ENCODE results near the gene RHBDD1.

The RHBDD1 gene

GRCh38 chr2:227020416-227020815 is 184.6 kb downstream of the RHBDD1 start:
- H3K4me3 ChIP-seq (ENCODE audit: low read length) = no peak overlapping the region
- DNase-seq (ENCODE audit: low read depth) = no peak
- no peak for TF ChIP-seq CTCF (conservative IDR thresholded peaks at IDR 0.05; ENCODE audit: low read length)

GRCh38 chr2:227022608-227023007 is 186.8 kb downstream of the RHBDD1 start:
- no peak overlapping the region for H3K4me3 ChIP-seq (ENCODE audit: low read length)
- no peak for DNase-seq (ENCODE audit: low read depth)
- TF ChIP-seq CTCF (conservative IDR thresholded peaks at IDR 0.05; ENCODE audit: low read length) = no peak

- no peak for TF ChIP-seq CTCF (conservative IDR thresholded peaks at IDR 0.05; ENCODE audit: low read length)
- no peak overlapping the region for H3K4me3 ChIP-seq (ENCODE audit: low read length)
- DNase-seq (ENCODE audit: low read depth) = no peak
Measured at GRCh38 chr2:227025510-227025909, 189.7 kb downstream of the RHBDD1 start.

- DNase-seq (ENCODE audit: low read depth) = no peak
- no peak for TF ChIP-seq CTCF (conservative IDR thresholded peaks at IDR 0.05; ENCODE audit: low read length)
- no peak overlapping the region for H3K4me3 ChIP-seq (ENCODE audit: low read length)
Measured at GRCh38 chr2:227029426-227030105, 193.7 kb downstream of the RHBDD1 start.

GRCh38 chr2:227030789-227031188 is 194.9 kb downstream of the RHBDD1 start:
- DNase-seq (ENCODE audit: low read depth) = no peak
- TF ChIP-seq CTCF (conservative IDR thresholded peaks at IDR 0.05; ENCODE audit: low read length) = no peak

GRCh38 chr2:227031379-227031778 is 195.5 kb downstream of the RHBDD1 start:
- no peak for TF ChIP-seq CTCF (conservative IDR thresholded peaks at IDR 0.05; ENCODE audit: low read length)
- no peak for DNase-seq (ENCODE audit: low read depth)
- no peak overlapping the region for H3K4me3 ChIP-seq (ENCODE audit: low read length)

More at GRCh38 chr2:227030789-227031188, 194.9 kb downstream of the RHBDD1 start:
- H3K4me3 ChIP-seq (ENCODE audit: low read length) = no peak overlapping the region

GRCh38 chr2:227033471-227034148 is 197.8 kb downstream of the RHBDD1 start:
- H3K4me3 ChIP-seq (ENCODE audit: low read length) = no peak overlapping the region
- peak; percentile 54 for DNase-seq (ENCODE audit: low read depth)
- TF ChIP-seq CTCF (conservative IDR thresholded peaks at IDR 0.05; ENCODE audit: low read length) = peak; percentile 75

All from AG10803 (cell line).